Activated CD8-positive, alpha-beta memory T cell treated with anti-CD3 and anti-CD28 coated beads for 36 hours (primary cell): ENCODE measurements around the gene NOS1AP. TPM values are rescaled to one million over a fixed set of nuclear protein-coding genes. Genes with fewer than 3 reads are reported as not detected.
"Not testable (repeated sequence)": the region's sequence is repeated elsewhere in the genome, so short reads cannot be mapped to it uniquely, and the experiment has no call there.

Experiments used
- CTCF ChIA-PET: fragments of 350-600 bp; sonication (Branson Sonifier 250); formaldehyde crosslinking; loops from one replicate; lab custom pipeline; 2021; ENCODE audit warnings: antibody characterized with exemption; lab: Charles Lee
- POLR2A ChIA-PET: fragments of 350-600 bp; sonication (Branson Sonifier 250); formaldehyde crosslinking; loops from one replicate; lab custom pipeline; 2021; ENCODE audit warnings: antibody characterized with exemption; lab: Charles Lee
- total RNA-seq, 2 experiments: library from RNA; stranded (reverse); gene quantifications; one replicate each; pipeline ENCODE4 v1.2.3, GENCODE V29; 2021

Gene NOS1AP
- total RNA-seq, 2 experiments from 2014 or later, result 0.04 to 0.13 TPM

DNA sequence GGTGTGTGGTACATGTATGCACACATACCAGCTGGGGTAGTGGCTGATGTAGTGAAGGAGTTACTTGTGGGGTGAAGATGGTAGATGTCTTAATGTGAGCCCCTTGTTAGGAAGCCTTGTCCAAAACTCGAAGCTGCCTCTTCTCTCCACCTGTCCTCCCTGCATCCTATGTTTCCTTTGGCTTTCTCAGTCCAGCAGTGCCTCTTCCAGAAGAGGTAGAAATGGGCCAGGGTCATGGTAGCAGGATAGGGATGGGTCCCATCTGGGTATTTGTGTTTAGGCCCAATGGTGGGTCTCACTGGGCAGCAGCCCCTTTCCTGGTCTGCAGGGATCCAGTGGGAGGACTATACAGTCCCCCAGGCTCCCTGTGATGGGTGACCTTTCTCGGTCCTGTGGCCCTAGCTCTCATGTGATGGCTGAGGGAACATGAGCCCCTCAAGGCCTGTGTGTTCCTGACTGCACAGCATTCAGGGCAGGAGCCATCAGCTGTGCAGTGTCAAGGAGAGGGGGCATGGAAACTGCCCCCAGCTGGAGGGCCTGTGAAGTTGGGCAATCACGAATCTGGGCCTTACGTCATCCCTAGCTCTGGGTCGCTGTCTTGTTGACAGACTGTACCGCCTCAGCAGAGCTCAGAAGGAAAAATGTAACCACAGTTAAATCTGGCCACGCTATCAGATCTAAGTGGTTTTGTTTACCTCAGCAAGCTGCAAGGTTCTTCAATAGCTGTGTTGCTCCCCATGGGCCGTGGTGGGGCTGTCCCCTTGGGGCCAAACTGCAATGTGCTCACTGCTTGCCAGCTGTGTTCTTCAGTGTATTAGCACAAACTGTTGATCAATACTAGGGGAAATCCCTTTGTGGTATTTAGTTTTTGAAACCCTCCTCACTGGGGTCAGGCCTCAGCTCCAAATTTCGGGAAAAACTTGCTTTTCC, 82.7 kb downstream of the NOS1AP start:
- POLR2A ChIA-PET, result no interaction called here
- CTCF ChIA-PET, result no interaction called here

- CTCF ChIA-PET, result no interaction called here
- POLR2A ChIA-PET, result no interaction called here
These were observed 83.9 kb downstream of the NOS1AP start for GRCh38 chr1:162153374-162153773.

GRCh38 chr1:162157469-162157868, 88.0 kb downstream of the NOS1AP start:
- ChIA-PET POLR2A (no interaction called here), CTCF (no interaction called here)

DNA sequence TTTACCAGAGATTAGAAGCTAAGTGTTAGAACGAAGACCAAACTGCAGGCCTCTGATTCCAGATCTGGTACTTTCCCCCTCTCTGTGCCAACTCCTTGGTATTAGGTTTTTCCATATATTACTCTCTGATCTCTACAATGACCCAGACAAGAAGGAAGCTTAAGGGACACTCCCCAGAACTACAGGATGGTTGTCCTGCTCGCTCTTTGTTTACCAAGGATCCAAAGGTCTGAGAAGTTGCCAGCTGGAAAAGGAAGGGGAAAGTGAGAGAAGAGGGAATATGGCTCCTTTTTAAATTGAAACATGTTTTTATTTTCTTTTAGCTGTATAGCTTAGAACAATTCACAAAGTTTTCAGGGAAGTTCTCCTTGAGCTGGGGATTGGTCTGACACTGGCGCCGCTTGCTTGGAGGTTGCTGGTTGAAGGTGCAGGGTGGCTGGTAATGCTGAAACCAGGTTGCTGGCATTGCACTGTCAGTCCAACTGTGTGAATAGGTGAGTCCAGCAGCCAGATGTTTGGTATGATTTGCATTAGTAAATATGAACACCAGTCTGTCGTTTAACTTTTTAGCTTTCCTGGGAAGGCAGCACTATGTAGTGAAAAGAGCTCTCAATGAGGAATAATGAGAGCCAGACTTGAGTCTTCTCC, 89.3 kb downstream of the NOS1AP start:
- POLR2A ChIA-PET, result no interaction called here
- CTCF ChIA-PET, result no interaction called here

DNA sequence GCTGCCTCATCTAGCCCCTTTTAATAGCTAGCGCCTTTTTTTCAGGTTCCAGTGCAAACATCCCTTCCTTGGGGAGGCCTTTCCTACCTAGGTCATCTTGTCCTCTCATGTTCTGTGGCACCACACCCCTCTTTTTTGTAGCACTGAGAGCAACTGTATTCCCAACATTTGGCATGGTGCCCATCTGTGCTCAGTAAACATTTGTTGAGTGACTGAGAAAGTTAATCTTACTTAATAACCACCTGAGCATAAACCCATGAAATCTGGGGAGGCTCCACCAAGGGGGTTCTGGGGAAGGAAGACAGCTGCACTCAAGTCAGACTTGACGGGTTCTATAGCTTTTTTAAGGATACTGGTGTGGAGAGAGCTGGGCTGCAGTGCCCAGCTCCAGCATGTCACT, 90.0 kb downstream of the NOS1AP start:
- ChIA-PET CTCF (no interaction called here), POLR2A (no interaction called here)

- ChIA-PET CTCF (no interaction called here), POLR2A (no interaction called here)
These were observed 92.5 kb downstream of the NOS1AP start for GRCh38 chr1:162161916-162162550.

- POLR2A ChIA-PET, result no interaction called here
- CTCF ChIA-PET, result no interaction called here
These were observed 96.0 kb downstream of the NOS1AP start for GRCh38 chr1:162165528-162165927.

GRCh38 chr1:162166917-162167615, 97.6 kb downstream of the NOS1AP start:
- CTCF ChIA-PET, result no interaction called here
- POLR2A ChIA-PET, result no interaction called here

- CTCF ChIA-PET, result no interaction called here
- POLR2A ChIA-PET, result no interaction called here
These were observed 98.8 kb downstream of the NOS1AP start for GRCh38 chr1:162168261-162168660.

GRCh38 chr1:162169031-162169790, 99.7 kb downstream of the NOS1AP start:
- ChIA-PET POLR2A (no interaction called here), CTCF (no interaction called here)

GRCh38 chr1:162171111-162171510, 101.6 kb downstream of the NOS1AP start:
- POLR2A ChIA-PET, result no interaction called here
- CTCF ChIA-PET, result no interaction called here

DNA sequence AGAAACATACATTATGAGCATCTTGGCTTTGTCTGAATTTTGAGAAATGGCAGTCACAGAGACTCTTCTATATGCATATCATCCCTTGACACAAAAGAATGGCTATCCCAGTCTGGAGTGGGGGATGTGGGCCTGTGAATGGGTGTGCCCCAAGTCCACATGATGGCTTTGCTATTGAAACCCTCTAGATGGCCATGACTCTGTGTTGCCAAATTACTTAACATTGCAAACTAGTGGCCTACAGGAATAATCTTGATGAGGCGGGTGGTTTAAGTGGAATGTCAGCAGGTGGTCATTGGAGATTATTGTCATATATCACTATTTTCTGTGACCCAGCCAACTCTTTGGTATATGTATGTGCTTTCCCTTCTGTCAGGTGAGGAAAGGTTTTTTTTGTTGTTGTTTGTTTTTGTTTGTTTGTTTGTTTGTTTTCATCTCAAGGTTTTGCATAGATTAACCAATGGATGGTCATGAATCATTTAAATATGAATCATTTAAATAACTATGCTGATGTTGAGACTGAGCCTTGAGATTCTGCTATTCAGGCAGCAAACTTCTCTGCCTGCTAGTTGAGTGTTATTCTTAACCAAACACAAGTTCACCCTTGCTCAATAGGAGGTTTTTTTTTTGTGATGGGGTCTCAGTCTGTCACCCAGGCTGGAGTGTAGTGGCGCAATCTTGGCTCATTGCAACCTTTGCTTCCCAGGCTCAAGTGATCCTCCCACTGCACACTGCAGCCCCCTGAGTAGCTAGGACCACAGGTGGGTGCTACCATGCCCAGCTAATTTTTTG, 103.0 kb downstream of the NOS1AP start:
- ChIA-PET POLR2A (no interaction called here), CTCF (no interaction called here)

GRCh38 chr1:162173607-162174006, 104.1 kb downstream of the NOS1AP start:
- CTCF ChIA-PET, POLR2A ChIA-PET: not testable (repeated sequence)

GRCh38 chr1:162174027-162174426, 104.5 kb downstream of the NOS1AP start:
- CTCF ChIA-PET, POLR2A ChIA-PET: not testable (repeated sequence)

GRCh38 chr1:162175379-162176081, 106.0 kb downstream of the NOS1AP start:
- POLR2A ChIA-PET, result no interaction called here
- CTCF ChIA-PET, result no interaction called here

DNA sequence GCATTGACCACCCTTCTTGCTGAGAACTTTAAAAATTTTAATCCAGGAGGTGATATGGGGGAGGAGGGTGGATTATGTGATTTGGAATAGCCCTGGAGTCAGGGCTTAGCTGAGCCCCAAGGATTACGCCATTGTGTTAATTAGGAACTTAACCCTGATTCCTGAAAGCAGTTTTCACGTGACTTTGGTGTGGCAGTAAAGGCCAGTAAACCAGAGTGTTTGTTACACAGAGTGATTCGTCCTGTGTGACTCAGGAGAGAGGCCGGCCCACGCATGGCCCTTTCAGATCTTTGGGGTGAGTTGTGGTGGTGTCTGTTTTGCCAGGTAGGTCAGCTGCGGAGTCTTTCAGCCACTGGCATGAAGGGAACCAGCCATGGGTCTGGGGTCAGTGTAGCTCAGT, 107.6 kb downstream of the NOS1AP start:
- ChIA-PET CTCF (no interaction called here), POLR2A (no interaction called here)

GRCh38 chr1:162178432-162178831, 108.9 kb downstream of the NOS1AP start:
- CTCF ChIA-PET, result no interaction called here

DNA sequence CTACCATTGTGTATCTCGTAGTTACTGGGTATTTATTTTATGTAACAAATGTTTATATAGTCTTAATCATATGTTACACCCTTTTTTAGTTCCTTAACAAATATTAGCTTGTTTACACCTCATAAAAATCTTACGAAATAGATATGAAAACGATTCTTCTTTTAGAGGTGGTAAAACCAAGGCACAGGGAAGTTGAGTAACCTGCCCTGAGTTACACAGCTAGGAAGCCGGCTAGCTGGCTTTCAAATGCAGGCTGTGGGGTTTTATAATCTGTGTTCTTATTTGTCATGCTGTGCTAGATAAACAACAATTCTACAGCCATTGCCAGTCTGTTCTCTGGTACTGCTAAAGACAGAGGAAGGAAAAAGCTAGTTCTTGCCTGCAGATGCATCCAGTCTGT, 109.6 kb downstream of the NOS1AP start:
- POLR2A ChIA-PET, result no interaction called here
- CTCF ChIA-PET, result no interaction called here

More at GRCh38 chr1:162178432-162178831, 108.9 kb downstream of the NOS1AP start:
- POLR2A ChIA-PET, result no interaction called here
